ENCODE data around the gene CNN1.

- TF ChIP-seq ZBTB7A (IDR thresholded peaks at IDR 0.05; ENCODE audit: low read depth), result no peak
- no peak for TF ChIP-seq TAF1 (IDR thresholded peaks at IDR 0.05; ENCODE audit: low read depth)
- no peak for TF ChIP-seq MAX (IDR thresholded peaks at IDR 0.05)
- no peak for TF ChIP-seq RAD21 (IDR thresholded peaks at IDR 0.05; ENCODE audit: low read depth)
These were observed 36.0 kb downstream of the CNN1 start for GRCh38 chr19:11574689-11575088.

All from Ishikawa (cell line).